ENCODE results near the gene STK32A.

STK32A gene

DNA sequence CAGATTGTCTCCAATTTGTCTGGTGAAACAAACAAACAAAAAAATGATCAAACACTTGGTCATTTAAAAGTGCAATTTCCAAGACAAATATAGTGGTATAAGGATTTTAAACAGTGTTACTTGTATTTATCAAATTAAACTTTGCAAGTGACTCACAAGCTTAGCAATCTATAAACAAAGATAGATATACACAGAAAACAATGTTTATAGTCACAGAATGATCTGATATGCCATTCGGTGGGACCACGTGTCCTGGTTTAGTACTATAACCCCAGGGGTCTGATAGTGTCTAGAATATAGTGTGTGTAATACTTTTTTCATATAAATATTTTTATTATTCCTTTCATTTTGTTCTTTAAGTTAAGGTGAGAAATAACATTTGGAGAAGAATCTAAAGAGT is 183.8 kb downstream of the STK32A start:
- no peak for DNase-seq (ENCODE audit: low read depth in 2 of 2)

DNA sequence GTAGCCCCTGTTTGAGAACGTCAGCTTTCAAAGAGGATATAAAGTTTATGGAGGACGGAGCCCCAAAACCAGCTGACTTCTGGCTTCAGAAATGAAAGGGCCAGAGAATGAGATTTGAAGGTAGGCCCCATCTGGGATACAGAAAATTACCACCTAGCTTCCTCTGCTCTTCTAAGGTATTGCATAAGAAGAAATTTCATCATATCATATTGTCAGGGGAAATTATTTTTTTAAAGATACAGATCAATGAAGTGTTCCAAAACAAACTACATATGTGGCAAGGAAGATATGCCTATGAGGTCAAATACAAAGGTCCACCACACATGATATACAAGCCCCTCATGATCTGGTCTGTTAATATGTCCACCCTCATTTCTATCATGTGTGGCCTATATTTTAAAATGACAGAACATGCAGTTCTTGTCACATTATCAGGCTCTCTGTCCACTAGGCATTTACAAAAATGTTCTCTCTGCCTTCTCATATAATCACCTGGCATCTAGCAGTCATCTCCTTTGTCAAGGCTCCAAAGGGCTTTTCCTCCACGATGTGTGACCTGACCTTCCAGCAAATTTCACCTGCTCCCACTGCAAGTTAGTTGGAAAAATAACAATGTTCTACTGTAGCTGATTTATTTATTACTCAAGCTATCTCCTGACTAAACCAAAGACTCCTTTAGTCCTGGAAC is 192.0 kb downstream of the STK32A start:
- no peak for DNase-seq (ENCODE audit: low read depth in 2 of 2)

DNA sequence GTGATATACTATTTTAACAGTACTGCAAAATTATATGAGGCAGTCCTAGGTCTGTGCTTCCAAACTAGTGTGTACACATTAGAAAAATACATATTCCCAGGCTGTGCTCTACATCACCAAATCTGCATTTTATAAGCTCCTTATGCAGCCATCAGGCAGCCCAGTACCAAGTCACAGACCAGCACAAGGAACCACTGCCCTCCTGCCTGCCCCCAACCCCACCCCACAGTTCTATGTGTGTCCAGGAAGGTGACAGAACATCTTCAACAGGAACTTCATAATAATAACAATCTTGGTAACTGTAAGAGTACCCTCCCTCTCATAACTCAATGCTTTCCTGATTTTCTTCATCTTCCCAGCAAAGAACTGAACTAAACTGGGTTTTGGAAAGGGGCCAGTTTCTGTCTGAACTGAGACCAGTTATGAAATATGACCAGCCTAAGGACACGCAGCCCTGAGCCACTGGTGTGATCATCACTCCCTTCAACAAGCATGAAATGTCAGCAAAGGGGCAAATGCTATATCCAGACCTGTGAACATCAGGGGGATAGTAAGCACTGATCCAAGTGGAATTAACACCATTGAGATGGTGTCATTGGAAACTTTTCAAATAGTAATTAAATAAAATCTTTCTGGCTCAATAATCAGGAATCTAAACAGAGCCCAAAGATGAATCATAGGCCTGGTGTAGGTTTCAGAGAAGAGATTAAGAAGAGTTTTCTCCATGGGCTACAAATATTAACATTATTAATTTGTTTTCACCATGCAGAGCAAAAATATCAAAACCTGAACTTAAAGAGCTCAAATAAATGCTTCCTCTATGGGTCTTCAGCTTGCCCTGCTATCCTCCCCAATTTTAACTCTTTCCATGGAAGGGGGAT is 192.9 kb downstream of the STK32A start:
- no peak for DNase-seq (ENCODE audit: low read depth in 2 of 2)

DNA sequence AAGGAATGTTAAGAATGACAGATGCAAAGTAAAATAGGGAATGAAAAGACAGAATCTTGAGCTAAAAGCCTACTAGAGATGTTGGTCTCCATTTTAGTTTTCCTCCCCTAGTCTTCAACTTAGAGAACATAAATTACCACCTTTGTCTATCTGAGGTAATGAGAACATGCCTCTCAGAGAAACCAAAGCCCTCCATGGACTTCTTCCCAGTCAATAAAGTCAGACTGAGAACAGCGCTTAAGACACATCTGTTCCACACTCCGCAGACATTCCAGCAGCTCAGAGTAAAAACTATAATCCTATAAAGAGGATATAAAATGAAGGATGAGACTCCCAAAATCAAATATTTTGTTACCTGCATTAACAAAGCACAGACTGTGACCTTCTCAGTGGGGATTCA is 195.8 kb downstream of the STK32A start:
- DNase-seq (ENCODE audit: low read depth in 2 of 2): no peak

DNA sequence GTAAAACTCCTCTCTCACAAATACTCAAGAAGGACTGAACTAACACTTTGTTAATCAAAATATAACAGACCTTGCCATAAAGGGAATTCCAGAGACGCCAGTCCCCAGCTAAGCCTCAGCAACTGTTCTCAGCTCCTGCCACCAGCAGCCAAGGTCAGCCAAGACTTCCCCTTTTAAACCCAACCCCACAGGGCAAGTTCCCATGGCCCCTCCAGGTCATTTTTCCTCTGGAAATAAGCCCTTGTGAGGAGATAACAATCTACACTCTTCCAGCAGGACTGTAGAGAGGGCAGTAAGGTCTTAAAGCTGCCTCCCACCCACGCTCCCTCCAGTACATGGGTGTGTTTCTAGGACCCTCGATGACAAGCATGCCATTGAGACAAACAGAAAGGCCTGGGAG is 196.8 kb downstream of the STK32A start:
- no peak for DNase-seq (ENCODE audit: low read depth in 2 of 2)

DNA sequence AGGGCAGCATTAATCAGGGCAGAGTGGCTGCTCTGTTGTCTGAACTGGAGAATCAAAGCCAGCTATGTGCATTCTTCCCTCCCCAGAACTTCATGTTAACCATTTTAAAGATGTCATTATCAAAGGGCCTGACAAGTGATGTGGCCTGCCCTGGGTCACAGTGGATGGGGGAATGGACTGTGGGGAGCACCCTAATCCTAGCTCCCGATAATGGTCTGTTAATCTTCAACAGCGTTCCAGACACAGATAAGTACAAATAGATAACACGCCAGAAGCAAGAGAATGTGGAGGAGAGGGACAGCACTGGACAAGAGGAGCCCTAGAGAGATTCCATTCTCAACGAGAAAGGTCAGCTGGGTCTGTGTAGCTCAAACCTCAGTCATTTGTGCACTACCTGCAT is 197.5 kb downstream of the STK32A start:
- DNase-seq (ENCODE audit: low read depth in 2 of 2): no peak

DNA sequence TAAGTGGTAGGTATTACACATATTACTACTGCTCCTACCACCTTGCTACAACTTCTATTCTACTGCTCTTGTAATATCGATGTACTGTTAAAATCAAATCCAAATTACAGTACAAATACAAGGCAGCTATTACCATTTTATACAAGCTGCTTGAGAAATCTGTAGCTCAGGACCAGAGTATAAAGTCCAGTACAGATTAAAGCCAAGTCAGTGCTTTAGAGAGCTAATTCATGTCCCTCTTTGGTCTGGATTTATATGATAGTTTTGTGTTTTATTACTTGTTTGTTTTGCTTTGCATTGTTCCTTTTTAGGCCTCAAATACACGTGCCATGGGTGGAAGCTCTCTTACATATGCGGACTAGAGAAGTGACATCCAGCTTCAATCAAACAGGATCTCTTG is 199.2 kb downstream of the STK32A start:
- DNase-seq (ENCODE audit: low read depth in 2 of 2): no peak

DNA sequence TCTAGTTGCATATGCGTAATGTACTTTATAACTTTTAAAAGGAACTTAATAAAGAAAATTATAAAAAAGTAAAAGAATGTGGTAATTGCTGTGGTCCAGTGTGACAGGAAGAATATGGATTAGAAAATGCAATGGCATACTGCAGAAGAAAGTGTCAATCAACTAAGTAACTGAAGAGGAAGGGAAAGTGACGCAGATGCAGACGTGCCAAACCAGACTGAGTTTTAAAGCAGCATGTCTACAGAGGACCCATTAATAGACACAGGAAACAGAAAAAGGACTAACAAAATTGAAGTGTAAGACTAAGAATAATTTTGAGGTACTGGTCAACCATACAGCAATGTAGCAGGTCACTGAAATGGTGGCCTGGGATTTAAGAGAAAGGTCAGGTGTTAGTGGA is 201.8 kb downstream of the STK32A start:
- DNase-seq (ENCODE audit: low read depth in 2 of 2): no peak

DNA sequence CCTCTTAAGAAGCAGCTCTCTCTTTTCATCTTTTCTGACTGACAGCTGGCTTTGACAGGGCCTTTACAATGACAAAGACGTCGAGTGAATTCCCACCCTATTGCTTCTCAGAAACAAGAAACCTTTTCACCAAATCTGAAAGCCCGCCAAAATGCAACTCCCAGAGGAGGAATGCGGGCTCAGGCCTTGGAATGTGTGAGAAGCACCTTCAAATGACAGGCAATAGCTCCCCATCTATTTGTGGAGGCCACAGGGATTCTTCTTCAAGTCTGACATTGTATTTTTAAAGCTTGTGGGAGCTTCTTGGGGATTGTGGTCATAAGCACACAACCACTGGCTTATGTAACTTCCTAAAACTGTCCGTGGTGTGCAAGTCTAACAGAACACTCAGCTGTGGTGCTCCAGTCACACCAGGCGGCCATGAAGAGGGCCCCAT is 202.4 kb downstream of the STK32A start:
- DNase-seq (ENCODE audit: low read depth in 2 of 2): no peak

All from stimulated activated CD8-positive, alpha-beta memory T cell treated with anti-CD3 and anti-CD28 coated beads, Interleukin-2, amount 100 ng/mL, for 1 hour (primary cell).